Breast epithelium (tissue), 3 donors: ENCODE measurements around the gene CRYGN.

ENCODE experiments used
- POLR2AphosphoS5 ChIP-seq, 3 donors: sonication (generic); formaldehyde crosslinking; IDR thresholded peaks; one replicate each; pipeline ENCODE4 v1.6.1; 2017; ENCODE audit warnings: antibody characterized with exemption in 3 of 3
- TF ChIP-seq, protein P1 (sequence below), 3 donors: fragments of 450-650 bp; IDR thresholded peaks; one replicate each; pipeline ENCODE4 v1.5.1; 2016 to 2017; ENCODE audit warnings: antibody characterized with exemption in 3 of 3, mild to moderate bottlenecking in 3 of 3, moderate library complexity in 3 of 3

DNA sequence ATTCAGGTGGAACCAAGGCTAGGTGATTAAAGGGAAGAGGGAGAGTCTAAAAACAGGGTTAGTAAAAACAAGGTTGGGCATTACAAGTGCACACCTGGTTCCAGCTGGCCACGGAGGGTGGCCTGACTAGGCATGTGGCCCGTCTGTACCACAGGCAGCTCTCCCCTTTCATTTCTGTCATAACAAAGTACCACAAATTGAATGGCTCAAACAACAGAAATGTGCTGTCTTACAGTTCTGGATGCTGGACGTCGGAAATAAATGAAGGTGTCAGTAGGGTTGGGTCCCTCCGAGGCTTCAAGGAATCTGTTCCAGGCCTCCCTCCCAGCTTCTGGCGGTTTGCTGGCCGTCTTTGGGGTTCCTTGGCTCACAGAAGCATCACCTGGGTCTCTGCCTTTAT, 16.7 kb downstream of the CRYGN start:
- TF ChIP-seq, protein P1, sequence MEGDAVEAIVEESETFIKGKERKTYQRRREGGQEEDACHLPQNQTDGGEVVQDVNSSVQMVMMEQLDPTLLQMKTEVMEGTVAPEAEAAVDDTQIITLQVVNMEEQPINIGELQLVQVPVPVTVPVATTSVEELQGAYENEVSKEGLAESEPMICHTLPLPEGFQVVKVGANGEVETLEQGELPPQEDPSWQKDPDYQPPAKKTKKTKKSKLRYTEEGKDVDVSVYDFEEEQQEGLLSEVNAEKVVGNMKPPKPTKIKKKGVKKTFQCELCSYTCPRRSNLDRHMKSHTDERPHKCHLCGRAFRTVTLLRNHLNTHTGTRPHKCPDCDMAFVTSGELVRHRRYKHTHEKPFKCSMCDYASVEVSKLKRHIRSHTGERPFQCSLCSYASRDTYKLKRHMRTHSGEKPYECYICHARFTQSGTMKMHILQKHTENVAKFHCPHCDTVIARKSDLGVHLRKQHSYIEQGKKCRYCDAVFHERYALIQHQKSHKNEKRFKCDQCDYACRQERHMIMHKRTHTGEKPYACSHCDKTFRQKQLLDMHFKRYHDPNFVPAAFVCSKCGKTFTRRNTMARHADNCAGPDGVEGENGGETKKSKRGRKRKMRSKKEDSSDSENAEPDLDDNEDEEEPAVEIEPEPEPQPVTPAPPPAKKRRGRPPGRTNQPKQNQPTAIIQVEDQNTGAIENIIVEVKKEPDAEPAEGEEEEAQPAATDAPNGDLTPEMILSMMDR (IDR thresholded peaks at IDR 0.05): no peak
- TF ChIP-seq POLR2AphosphoS5 (IDR thresholded peaks at IDR 0.05): no peak
